ENCODE measurements around the gene HUNK.

Gene HUNK

GRCh38 chr21:31915566-31915965, 42.7 kb downstream of the HUNK start:
- Histone ChIP-seq H3K9me3 (ENCODE audit: control insufficient read depth in 2 of 2, low read length in 2 of 2) (no peaks in the 10 kb centered on the region), H3K4me3 (ENCODE audit: low read length in 2 of 2) (no peak overlapping the region), H3K27me3 (ENCODE audit: control insufficient read depth in 2 of 2, insufficient read depth in 2 of 2, low read length in 2 of 2) (no peaks in the 10 kb centered on the region), H3K9ac (ENCODE audit: low read depth in 1 of 2, low read length in 2 of 2) (no peak overlapping the region), H3K4me1 (ENCODE audit: control insufficient read depth in 2 of 2, insufficient read depth in 2 of 2, low read length in 2 of 2) (no peaks in the 10 kb centered on the region), H3K36me3 (ENCODE audit: control insufficient read depth in 2 of 2, insufficient read depth in 2 of 2, low read length in 2 of 2) (no peaks in the 10 kb centered on the region), H3K27ac (ENCODE audit: low read depth in 2 of 2, low read length in 2 of 2) (no peak overlapping the region)

GRCh38 chr21:31917108-31917507, 44.3 kb downstream of the HUNK start:
- no peaks in the 10 kb centered on the region for H3K27me3 ChIP-seq (ENCODE audit: control insufficient read depth in 2 of 2, insufficient read depth in 2 of 2, low read length in 2 of 2)
- H3K27ac ChIP-seq (ENCODE audit: low read depth in 2 of 2, low read length in 2 of 2) = no peak overlapping the region
- no peaks in the 10 kb centered on the region for H3K36me3 ChIP-seq (ENCODE audit: control insufficient read depth in 2 of 2, insufficient read depth in 2 of 2, low read length in 2 of 2)
- H3K4me3 ChIP-seq (ENCODE audit: low read length in 2 of 2) = no peak overlapping the region
- no peaks in the 10 kb centered on the region for H3K4me1 ChIP-seq (ENCODE audit: control insufficient read depth in 2 of 2, insufficient read depth in 2 of 2, low read length in 2 of 2)
- no peaks in the 10 kb centered on the region for H3K9me3 ChIP-seq (ENCODE audit: control insufficient read depth in 2 of 2, low read length in 2 of 2)
- no peak overlapping the region for H3K9ac ChIP-seq (ENCODE audit: low read depth in 1 of 2, low read length in 2 of 2)

- no peaks in the 10 kb centered on the region for H3K27me3 ChIP-seq (ENCODE audit: control insufficient read depth in 2 of 2, insufficient read depth in 2 of 2, low read length in 2 of 2)
- no peaks in the 10 kb centered on the region for H3K4me1 ChIP-seq (ENCODE audit: control insufficient read depth in 2 of 2, insufficient read depth in 2 of 2, low read length in 2 of 2)
- no peaks in the 10 kb centered on the region for H3K36me3 ChIP-seq (ENCODE audit: control insufficient read depth in 2 of 2, insufficient read depth in 2 of 2, low read length in 2 of 2)
- H3K9ac ChIP-seq (ENCODE audit: low read depth in 1 of 2, low read length in 2 of 2) = no peak overlapping the region
- H3K27ac ChIP-seq (ENCODE audit: low read depth in 2 of 2, low read length in 2 of 2) = no peak overlapping the region
- no peaks in the 10 kb centered on the region for H3K9me3 ChIP-seq (ENCODE audit: control insufficient read depth in 2 of 2, low read length in 2 of 2)
- H3K4me3 ChIP-seq (ENCODE audit: low read length in 2 of 2) = no peak overlapping the region
These were observed 45.5 kb downstream of the HUNK start for GRCh38 chr21:31918250-31918775.

DNA sequence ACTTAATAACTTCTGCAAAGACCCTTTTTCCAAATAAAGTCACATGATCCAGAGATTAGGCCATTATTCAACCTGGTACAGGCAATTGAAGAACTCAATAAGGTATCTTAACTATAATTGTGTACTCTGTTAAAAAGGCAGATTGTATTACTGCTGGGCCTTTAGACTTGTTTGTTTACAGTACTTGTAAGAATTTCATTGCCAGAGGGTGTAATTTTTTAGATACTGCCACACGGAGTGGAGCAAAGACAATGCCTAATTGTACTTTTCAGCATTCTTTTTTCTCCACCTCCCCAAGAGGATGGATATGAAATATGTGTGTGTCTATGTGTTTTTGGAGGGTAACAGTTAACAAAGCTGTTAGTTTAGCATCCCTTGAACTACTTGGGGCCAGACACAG, 47.5 kb downstream of the HUNK start:
- Histone ChIP-seq H3K27ac (ENCODE audit: low read depth in 2 of 2, low read length in 2 of 2) (no peak overlapping the region), H3K4me3 (ENCODE audit: low read length in 2 of 2) (no peak overlapping the region), H3K27me3 (ENCODE audit: control insufficient read depth in 2 of 2, insufficient read depth in 2 of 2, low read length in 2 of 2) (no peaks in the 10 kb centered on the region), H3K36me3 (ENCODE audit: control insufficient read depth in 2 of 2, insufficient read depth in 2 of 2, low read length in 2 of 2) (peaks cover under 1 to 2% of the 10 kb centered on the region in 2 donors), H3K9me3 (ENCODE audit: control insufficient read depth in 2 of 2, low read length in 2 of 2) (no peaks in the 10 kb centered on the region), H3K9ac (ENCODE audit: low read depth in 1 of 2, low read length in 2 of 2) (no peak overlapping the region), H3K4me1 (ENCODE audit: control insufficient read depth in 2 of 2, insufficient read depth in 2 of 2, low read length in 2 of 2) (no peaks in the 10 kb centered on the region)

- H3K36me3 ChIP-seq (ENCODE audit: control insufficient read depth in 2 of 2, insufficient read depth in 2 of 2, low read length in 2 of 2) = peaks cover 2 to 3% of the 10 kb centered on the region in 2 donors
- no peaks in the 10 kb centered on the region for H3K4me1 ChIP-seq (ENCODE audit: control insufficient read depth in 2 of 2, insufficient read depth in 2 of 2, low read length in 2 of 2)
- H3K27ac ChIP-seq (ENCODE audit: low read depth in 2 of 2, low read length in 2 of 2) = no peak overlapping the region
- H3K9ac ChIP-seq (ENCODE audit: low read depth in 1 of 2, low read length in 2 of 2) = no peak overlapping the region
- H3K4me3 ChIP-seq (ENCODE audit: low read length in 2 of 2) = no peak overlapping the region
- no peaks in the 10 kb centered on the region for H3K9me3 ChIP-seq (ENCODE audit: control insufficient read depth in 2 of 2, low read length in 2 of 2)
- H3K27me3 ChIP-seq (ENCODE audit: control insufficient read depth in 2 of 2, insufficient read depth in 2 of 2, low read length in 2 of 2) = no peaks in the 10 kb centered on the region
These were observed 48.3 kb downstream of the HUNK start for GRCh38 chr21:31921079-31921478.

- Histone ChIP-seq H3K27ac (ENCODE audit: low read depth in 2 of 2, low read length in 2 of 2) (no peak overlapping the region), H3K36me3 (ENCODE audit: control insufficient read depth in 2 of 2, insufficient read depth in 2 of 2, low read length in 2 of 2) (peaks cover 2 to 3% of the 10 kb centered on the region in 2 donors), H3K4me1 (ENCODE audit: control insufficient read depth in 2 of 2, insufficient read depth in 2 of 2, low read length in 2 of 2) (no peaks in the 10 kb centered on the region), H3K4me3 (ENCODE audit: low read length in 2 of 2) (no peak overlapping the region), H3K9me3 (ENCODE audit: control insufficient read depth in 2 of 2, low read length in 2 of 2) (no peaks in the 10 kb centered on the region), H3K9ac (ENCODE audit: low read depth in 1 of 2, low read length in 2 of 2) (no peak overlapping the region), H3K27me3 (ENCODE audit: control insufficient read depth in 2 of 2, insufficient read depth in 2 of 2, low read length in 2 of 2) (no peaks in the 10 kb centered on the region)
These were observed 50.1 kb downstream of the HUNK start for GRCh38 chr21:31922881-31923280.

GRCh38 chr21:31923756-31924155, 50.9 kb downstream of the HUNK start:
- no peaks in the 10 kb centered on the region for H3K27me3 ChIP-seq (ENCODE audit: control insufficient read depth in 2 of 2, insufficient read depth in 2 of 2, low read length in 2 of 2)
- no peaks in the 10 kb centered on the region for H3K9me3 ChIP-seq (ENCODE audit: control insufficient read depth in 2 of 2, low read length in 2 of 2)
- H3K4me3 ChIP-seq (ENCODE audit: low read length in 2 of 2) = no peak overlapping the region
- no peaks in the 10 kb centered on the region for H3K4me1 ChIP-seq (ENCODE audit: control insufficient read depth in 2 of 2, insufficient read depth in 2 of 2, low read length in 2 of 2)
- H3K36me3 ChIP-seq (ENCODE audit: control insufficient read depth in 2 of 2, insufficient read depth in 2 of 2, low read length in 2 of 2) = peaks cover 2 to 3% of the 10 kb centered on the region in 2 donors
- no peak overlapping the region for H3K27ac ChIP-seq (ENCODE audit: low read depth in 2 of 2, low read length in 2 of 2)
- H3K9ac ChIP-seq (ENCODE audit: low read depth in 1 of 2, low read length in 2 of 2) = no peak overlapping the region

GRCh38 chr21:31924548-31924947, 51.7 kb downstream of the HUNK start:
- Histone ChIP-seq H3K27me3 (ENCODE audit: control insufficient read depth in 2 of 2, insufficient read depth in 2 of 2, low read length in 2 of 2) (no peaks in the 10 kb centered on the region), H3K9ac (ENCODE audit: low read depth in 1 of 2, low read length in 2 of 2) (no peak overlapping the region), H3K4me1 (ENCODE audit: control insufficient read depth in 2 of 2, insufficient read depth in 2 of 2, low read length in 2 of 2) (no peaks in the 10 kb centered on the region), H3K4me3 (ENCODE audit: low read length in 2 of 2) (no peak overlapping the region), H3K9me3 (ENCODE audit: control insufficient read depth in 2 of 2, low read length in 2 of 2) (no peaks in the 10 kb centered on the region), H3K36me3 (ENCODE audit: control insufficient read depth in 2 of 2, insufficient read depth in 2 of 2, low read length in 2 of 2) (peaks cover 2 to 3% of the 10 kb centered on the region in 2 donors), H3K27ac (ENCODE audit: low read depth in 2 of 2, low read length in 2 of 2) (no peak overlapping the region)

DNA sequence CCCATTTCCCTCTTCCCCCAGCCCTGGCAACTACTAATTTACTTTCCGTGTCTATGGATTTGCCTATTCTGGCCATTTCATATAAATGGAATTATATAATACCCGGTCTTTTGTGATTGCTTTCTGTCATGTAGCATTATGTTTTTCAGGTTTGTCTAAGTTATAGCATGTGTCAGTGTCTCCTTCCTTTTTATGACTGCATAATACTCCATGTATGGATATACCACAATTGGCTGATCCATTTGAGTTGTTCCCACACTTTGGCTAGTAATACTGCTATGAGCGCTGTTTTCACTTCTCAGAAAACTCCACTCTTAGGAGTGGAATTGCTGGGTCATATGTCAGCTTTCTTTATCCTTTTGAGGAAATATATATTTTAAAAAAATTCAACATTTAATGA, 53.7 kb downstream of the HUNK start:
- no peak overlapping the region for H3K9ac ChIP-seq (ENCODE audit: low read depth in 1 of 2, low read length in 2 of 2)

GRCh38 chr21:31927689-31928353, 55.0 kb downstream of the HUNK start:
- Histone ChIP-seq H3K27me3 (ENCODE audit: control insufficient read depth in 2 of 2, insufficient read depth in 2 of 2, low read length in 2 of 2) (no peaks in the 10 kb centered on the region), H3K9ac (ENCODE audit: low read depth in 1 of 2, low read length in 2 of 2) (no peak overlapping the region), H3K9me3 (ENCODE audit: control insufficient read depth in 2 of 2, low read length in 2 of 2) (no peaks in the 10 kb centered on the region), H3K36me3 (ENCODE audit: control insufficient read depth in 2 of 2, insufficient read depth in 2 of 2, low read length in 2 of 2) (peaks cover 2 to 3% of the 10 kb centered on the region in 2 donors), H3K4me1 (ENCODE audit: control insufficient read depth in 2 of 2, insufficient read depth in 2 of 2, low read length in 2 of 2) (no peaks in the 10 kb centered on the region), H3K4me3 (ENCODE audit: low read length in 2 of 2) (no peak overlapping the region), H3K27ac (ENCODE audit: low read depth in 2 of 2, low read length in 2 of 2) (no peak overlapping the region)

More for the DNA sequence above, 53.7 kb downstream of the HUNK start:
- Histone ChIP-seq H3K27ac (ENCODE audit: low read depth in 2 of 2, low read length in 2 of 2) (no peak overlapping the region), H3K9me3 (ENCODE audit: control insufficient read depth in 2 of 2, low read length in 2 of 2) (no peaks in the 10 kb centered on the region), H3K27me3 (ENCODE audit: control insufficient read depth in 2 of 2, insufficient read depth in 2 of 2, low read length in 2 of 2) (no peaks in the 10 kb centered on the region), H3K4me1 (ENCODE audit: control insufficient read depth in 2 of 2, insufficient read depth in 2 of 2, low read length in 2 of 2) (no peaks in the 10 kb centered on the region), H3K36me3 (ENCODE audit: control insufficient read depth in 2 of 2, insufficient read depth in 2 of 2, low read length in 2 of 2) (peaks cover 2 to 3% of the 10 kb centered on the region in 2 donors), H3K4me3 (ENCODE audit: low read length in 2 of 2) (no peak overlapping the region)
